ENCODE results near the gene EIF4A3.

Gene EIF4A3

GRCh38 chr17:80132906-80133625 lies 13.9 kb downstream of the EIF4A3 start:
- no peak for DNase-seq

GRCh38 chr17:80130992-80131391 lies 15.9 kb downstream of the EIF4A3 start:
- no peak for DNase-seq

GRCh38 chr17:80129006-80129565 lies 17.8 kb downstream of the EIF4A3 start:
- no peak for DNase-seq

GRCh38 chr17:80126449-80126715 lies 20.5 kb downstream of the EIF4A3 start:
- no peak for DNase-seq

- no peak for DNase-seq
Measured at GRCh38 chr17:80125656-80126448, 21.1 kb downstream of the EIF4A3 start.

GRCh38 chr17:80124351-80124981 lies 22.5 kb downstream of the EIF4A3 start:
- DNase-seq: peak; percentile 38

GRCh38 chr17:80123791-80124190 lies 23.1 kb downstream of the EIF4A3 start:
- DNase-seq: no peak

GRCh38 chr17:80122926-80123505 lies 23.9 kb downstream of the EIF4A3 start:
- DNase-seq: no peak

- no peak for DNase-seq
Measured at GRCh38 chr17:80122026-80122575, 24.8 kb downstream of the EIF4A3 start.

- no peak for DNase-seq
Measured at GRCh38 chr17:80119839-80120238, 27.1 kb downstream of the EIF4A3 start.

- no peak for DNase-seq
Measured at GRCh38 chr17:80119271-80119791, 27.6 kb downstream of the EIF4A3 start.

- DNase-seq: no peak
Measured at GRCh38 chr17:80118601-80119270, 28.2 kb downstream of the EIF4A3 start.

GRCh38 chr17:80117491-80118401 lies 29.2 kb downstream of the EIF4A3 start:
- DNase-seq: no peak

GRCh38 chr17:80116921-80117380 lies 30.0 kb downstream of the EIF4A3 start:
- no peak for DNase-seq

- no peak for DNase-seq
Measured at GRCh38 chr17:80116276-80116920, 30.5 kb downstream of the EIF4A3 start.

GRCh38 chr17:80115159-80115558 lies 31.8 kb downstream of the EIF4A3 start:
- DNase-seq: no peak

- DNase-seq: no peak
Measured at GRCh38 chr17:80114758-80115157, 32.2 kb downstream of the EIF4A3 start.

GRCh38 chr17:80113033-80113484 lies 33.9 kb downstream of the EIF4A3 start:
- DNase-seq: no peak

GRCh38 chr17:80112471-80113032 lies 34.4 kb downstream of the EIF4A3 start:
- DNase-seq: no peak

Data from OCI-M1 (cell line).